Naive B cell (primary cell): ENCODE data around the gene THPO. TPM values are rescaled to one million over a fixed set of nuclear protein-coding genes. Genes with fewer than 3 reads are reported as not detected.

Experiments used
- ATAC-seq, 2 donors: fragments of 150-1000 bp; cut with Tn5 transposase; 2 replicates each; pipeline ENCODE4 v1.10.0; 2021; ENCODE audit warnings: low read depth in 2 of 2, mild to moderate bottlenecking in 2 of 2, moderate library complexity in 2 of 2
- DNase-seq: peaks from one replicate; pipeline ENCODE4 v3.0.0; 2022
- H3K27ac Mint-ChIP-seq, 6 donors: one replicate each; pipeline ENCODE4 v1.8.0; 2020 to 2022; ENCODE audit warnings: mild to moderate bottlenecking in 6 of 6, mixed read lengths in 6 of 6, moderate library complexity in 5 of 6, inconsistent platforms in 2 of 6
- H3K27me3 Mint-ChIP-seq, 3 donors: one replicate each; pipeline ENCODE4 v1.8.0; 2021 to 2022; ENCODE audit warnings: mixed read lengths in 3 of 3, mild to moderate bottlenecking in 1 of 3
- H3K36me3 Mint-ChIP-seq, 2 donors: one replicate each; pipeline ENCODE4 v1.8.0; 2020 to 2022; ENCODE audit warnings: mixed read lengths in 2 of 2, inconsistent platforms in 1 of 2, mild to moderate bottlenecking in 1 of 2
- H3K4me1 Mint-ChIP-seq, 3 donors: one replicate each; pipeline ENCODE4 v1.8.0; 2020 to 2022; ENCODE audit warnings: mixed read lengths in 3 of 3, inconsistent platforms in 1 of 3, mild to moderate bottlenecking in 1 of 3, moderate library complexity in 1 of 3
- H3K4me3 Mint-ChIP-seq, 8 donors: one replicate each; pipeline ENCODE4 v1.8.0; 2020 to 2022; ENCODE audit warnings: mild to moderate bottlenecking in 8 of 8, mixed read lengths in 8 of 8, moderate library complexity in 8 of 8, inconsistent platforms in 2 of 8
- H3K9me3 Mint-ChIP-seq, 7 donors: one replicate each; pipeline ENCODE4 v1.8.0; 2020 to 2022; ENCODE audit warnings: mixed read lengths in 7 of 7, mild to moderate bottlenecking in 5 of 7, inconsistent platforms in 2 of 7, moderate library complexity in 1 of 7
- polyA plus RNA-seq, 6 donors: library from polyadenylated mRNA; unstranded; fragments of 300-500 nt; fragmentation: Illumina TruSeq; gene quantifications; one replicate each; pipeline ENCODE4 v1.2.3, GENCODE V29; 2021; ENCODE audit warnings: low read depth in 6 of 6

The THPO gene
- polyA plus RNA-seq, 6 donors from 2014 or later, result not detected

DNA sequence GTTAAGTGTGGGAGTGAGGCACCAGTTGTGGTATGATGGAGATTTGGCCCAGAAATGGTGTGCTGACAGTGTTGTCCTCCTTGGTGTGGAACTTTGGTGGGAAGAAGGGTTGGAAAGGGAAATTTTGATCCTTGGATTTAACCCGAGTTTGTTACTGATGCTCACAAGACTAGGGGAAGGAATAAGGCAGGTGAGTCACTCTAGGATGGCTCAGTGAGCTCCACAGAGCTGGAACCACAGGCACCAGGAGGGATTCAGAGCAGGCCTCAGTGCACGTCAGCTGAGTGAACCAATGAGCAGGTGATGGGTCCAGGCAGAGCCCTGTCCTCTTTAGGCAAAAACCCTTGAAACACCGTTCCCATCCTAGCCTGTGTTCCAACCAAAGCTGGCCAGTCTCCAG lies 13.3 kb upstream of the THPO start:
- Mint-ChIP-seq H3K27me3 (peaks cover 29 to 60% (median 47%) of the 10 kb centered on the region in 3 donors), H3K9me3 (peaks cover 0 to 1% (median 0%) of the 10 kb centered on the region in 7 donors), H3K4me3 (no peak overlapping the region), H3K36me3 (no peaks in the 10 kb centered on the region), H3K4me1 (no peaks in the 10 kb centered on the region), H3K27ac (no peak overlapping the region)
- ATAC-seq (no peak), DNase-seq (no peak)

GRCh38 chr3:184389935-184390528 lies 12.0 kb upstream of the THPO start:
- DNase-seq (no peak), ATAC-seq (no peak)
- Mint-ChIP-seq H3K4me1 (no peaks in the 10 kb centered on the region), H3K27ac (peak overlapping the region in 1 of 6 donors; percentile 9), H3K9me3 (peaks cover 0 to 1% (median 0%) of the 10 kb centered on the region in 7 donors), H3K36me3 (no peaks in the 10 kb centered on the region), H3K4me3 (no peak overlapping the region), H3K27me3 (peaks cover 35 to 68% (median 56%) of the 10 kb centered on the region in 3 donors)

DNA sequence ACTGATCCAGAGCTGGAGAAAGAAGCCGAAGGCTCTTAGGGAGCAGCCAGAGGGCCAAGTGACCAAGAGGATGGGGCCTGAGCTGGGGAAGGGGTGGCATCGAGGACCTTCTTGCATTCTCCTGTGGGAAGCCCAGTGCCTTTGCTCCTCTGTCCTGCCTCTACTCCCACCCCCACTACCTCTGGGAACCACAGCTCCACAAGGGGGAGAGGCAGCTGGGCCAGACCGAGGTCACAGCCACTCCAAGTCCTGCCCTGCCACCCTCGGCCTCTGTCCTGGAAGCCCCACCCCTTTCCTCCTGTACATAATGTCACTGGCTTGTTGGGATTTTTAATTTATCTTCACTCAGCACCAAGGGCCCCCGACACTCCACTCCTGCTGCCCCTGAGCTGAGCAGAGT lies 11.4 kb upstream of the THPO start:
- H3K4me3 Mint-ChIP-seq, result no peak overlapping the region
- H3K36me3 Mint-ChIP-seq, result no peaks in the 10 kb centered on the region
- ATAC-seq (no peak), DNase-seq (no peak)
- H3K27me3 Mint-ChIP-seq, result peaks cover 38 to 74% (median 62%) of the 10 kb centered on the region in 3 donors
- no peaks in the 10 kb centered on the region for H3K4me1 Mint-ChIP-seq
- H3K27ac Mint-ChIP-seq, result peak overlapping the region in 1 of 6 donors; percentile 9
- H3K9me3 Mint-ChIP-seq, result peaks cover 0 to 1% (median 0%) of the 10 kb centered on the region in 7 donors

DNA sequence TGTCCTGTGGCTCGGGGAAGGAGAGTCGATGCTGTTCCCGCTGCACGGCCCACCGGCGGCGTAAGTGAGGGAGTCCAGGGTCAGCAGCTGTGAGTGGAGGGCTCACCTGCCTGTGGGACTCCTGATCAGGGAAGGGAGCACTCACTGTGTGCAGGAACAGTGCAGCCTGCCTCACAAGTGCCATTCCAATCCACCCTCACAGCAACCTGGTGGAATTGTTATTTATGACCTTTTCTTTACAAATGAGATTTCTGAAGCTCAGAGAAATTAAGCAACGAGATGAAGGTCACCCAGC lies 10.9 kb upstream of the THPO start:
- Mint-ChIP-seq H3K27ac (no peak overlapping the region), H3K9me3 (peaks cover 0 to 1% (median 0%) of the 10 kb centered on the region in 7 donors), H3K36me3 (no peaks in the 10 kb centered on the region), H3K4me1 (no peaks in the 10 kb centered on the region), H3K4me3 (no peak overlapping the region), H3K27me3 (peaks cover 42 to 79% (median 67%) of the 10 kb centered on the region in 3 donors)
- no peak for DNase-seq
- no peak for ATAC-seq

DNA sequence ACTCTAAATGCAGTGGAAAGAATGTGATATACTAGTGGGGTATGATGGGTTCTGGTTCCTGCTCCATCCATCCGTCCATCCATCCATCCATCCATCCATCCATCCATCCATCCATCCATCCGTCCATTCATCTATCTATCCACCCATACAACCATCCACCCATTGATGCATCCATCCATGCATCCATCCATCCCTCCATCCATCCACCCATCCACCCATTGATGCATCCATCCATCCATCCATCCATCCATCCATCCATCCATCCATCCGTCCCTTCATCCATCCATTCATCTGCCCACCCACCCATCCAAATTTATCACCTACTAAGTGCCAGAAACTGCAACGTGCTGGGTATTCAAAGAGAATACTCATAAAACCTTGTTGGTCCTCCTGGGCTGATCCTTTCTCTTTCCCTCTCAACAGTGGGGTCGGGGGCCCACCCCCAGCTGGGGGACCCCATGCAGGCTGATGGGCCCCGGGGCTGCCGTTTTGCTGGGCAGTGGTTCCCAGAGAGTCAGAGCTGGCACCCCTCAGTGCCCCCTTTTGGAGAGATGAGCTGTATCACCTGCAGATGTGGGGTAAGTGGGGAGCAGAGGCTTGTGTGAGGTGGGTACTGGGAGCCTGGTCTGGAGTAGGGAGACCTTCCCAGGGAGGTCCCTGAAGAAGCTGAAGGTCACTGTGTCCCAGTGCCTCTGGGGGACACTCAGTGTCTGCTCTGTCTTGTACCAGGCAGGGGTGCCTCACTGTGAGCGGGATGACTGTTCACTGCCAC lies 10.3 kb upstream of the THPO start:
- no peak overlapping the region for H3K4me3 Mint-ChIP-seq
- no peak overlapping the region for H3K27ac Mint-ChIP-seq
- H3K4me1 Mint-ChIP-seq, result no peaks in the 10 kb centered on the region
- DNase-seq, result no peak
- H3K9me3 Mint-ChIP-seq, result peaks cover 0 to 1% (median 0%) of the 10 kb centered on the region in 7 donors
- no peaks in the 10 kb centered on the region for H3K36me3 Mint-ChIP-seq
- peaks cover 40 to 80% (median 70%) of the 10 kb centered on the region in 3 donors for H3K27me3 Mint-ChIP-seq
- no peak for ATAC-seq

DNA sequence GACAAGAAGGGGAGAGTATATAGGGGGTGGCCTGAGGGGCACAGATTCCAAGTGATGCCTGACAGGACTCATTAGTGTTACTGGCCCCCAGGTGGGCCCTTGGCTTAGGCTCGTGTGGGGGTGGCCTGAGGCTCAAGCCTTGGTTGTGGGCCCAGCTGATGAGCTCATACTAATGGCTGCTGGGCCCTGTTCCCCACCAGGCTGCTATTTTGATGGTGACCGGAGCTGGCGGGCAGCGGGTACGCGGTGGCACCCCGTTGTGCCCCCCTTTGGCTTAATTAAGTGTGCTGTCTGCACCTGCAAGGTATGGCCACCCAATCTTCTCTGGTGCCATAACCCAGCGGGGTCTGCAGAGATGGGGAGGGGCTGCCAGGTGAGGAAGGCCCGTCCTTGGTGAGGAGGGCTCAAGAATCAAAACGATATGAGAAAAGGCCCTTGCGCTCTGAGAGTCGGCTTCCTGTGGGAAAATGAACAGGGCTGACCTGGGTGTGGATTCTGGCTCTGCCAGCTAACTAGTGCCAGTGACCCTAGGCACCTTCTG lies 9.2 kb upstream of the THPO start:
- peaks cover 0 to 1% (median 0%) of the 10 kb centered on the region in 7 donors for H3K9me3 Mint-ChIP-seq
- ATAC-seq (no peak), DNase-seq (no peak)
- H3K27ac Mint-ChIP-seq, result no peak overlapping the region
- no peaks in the 10 kb centered on the region for H3K36me3 Mint-ChIP-seq
- no peaks in the 10 kb centered on the region for H3K4me1 Mint-ChIP-seq
- no peak overlapping the region for H3K4me3 Mint-ChIP-seq
- H3K27me3 Mint-ChIP-seq, result peaks cover 40 to 89% (median 81%) of the 10 kb centered on the region in 3 donors

- Mint-ChIP-seq H3K4me1 (peaks cover 0 to 6% (median 0%) of the 10 kb centered on the region in 3 donors), H3K27ac (no peak overlapping the region), H3K4me3 (no peak overlapping the region), H3K27me3 (peaks cover 43 to 90% (median 86%) of the 10 kb centered on the region in 3 donors), H3K36me3 (no peaks in the 10 kb centered on the region), H3K9me3 (peaks cover 0 to 1% (median 0%) of the 10 kb centered on the region in 7 donors)
- ATAC-seq (no peak), DNase-seq (no peak)
These were observed 8.2 kb upstream of the THPO start for GRCh38 chr3:184386047-184386806.

DNA sequence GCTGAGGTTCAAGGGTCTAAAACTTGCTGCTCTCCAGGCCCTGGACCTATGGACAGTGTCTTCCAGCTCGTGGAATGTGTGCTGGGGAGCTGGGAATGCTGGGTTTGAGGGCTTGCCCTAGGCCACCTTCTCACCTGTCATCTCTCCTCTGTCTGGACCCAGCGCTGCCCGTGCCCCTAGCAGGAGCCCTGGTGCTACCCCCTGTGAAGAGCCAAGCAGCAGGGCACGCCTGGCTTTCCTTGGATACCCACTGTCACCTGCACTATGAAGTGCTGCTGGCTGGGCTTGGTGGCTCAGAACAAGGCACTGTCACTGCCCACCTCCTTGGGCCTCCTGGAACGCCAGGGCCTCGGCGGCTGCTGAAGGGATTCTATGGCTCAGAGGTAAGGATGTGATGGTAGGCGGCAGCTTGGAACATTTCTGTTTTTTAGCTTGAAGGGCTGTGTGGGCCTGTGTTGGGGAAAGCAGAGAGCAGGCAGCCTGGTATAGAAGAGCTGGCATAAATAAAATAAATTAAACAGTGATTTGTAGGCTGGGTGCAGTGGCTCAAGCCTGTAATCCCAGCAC lies 6.9 kb upstream of the THPO start:
- Mint-ChIP-seq H3K4me1 (peaks cover 0 to 9% (median 5%) of the 10 kb centered on the region in 3 donors), H3K27ac (no peak overlapping the region), H3K27me3 (peaks cover 39 to 85% (median 73%) of the 10 kb centered on the region in 3 donors), H3K36me3 (no peaks in the 10 kb centered on the region), H3K4me3 (peak overlapping the region in 1 of 8 donors; percentile 37), H3K9me3 (peaks cover 0 to 1% (median 0%) of the 10 kb centered on the region in 7 donors)
- DNase-seq (no peak), ATAC-seq (no peak)

DNA sequence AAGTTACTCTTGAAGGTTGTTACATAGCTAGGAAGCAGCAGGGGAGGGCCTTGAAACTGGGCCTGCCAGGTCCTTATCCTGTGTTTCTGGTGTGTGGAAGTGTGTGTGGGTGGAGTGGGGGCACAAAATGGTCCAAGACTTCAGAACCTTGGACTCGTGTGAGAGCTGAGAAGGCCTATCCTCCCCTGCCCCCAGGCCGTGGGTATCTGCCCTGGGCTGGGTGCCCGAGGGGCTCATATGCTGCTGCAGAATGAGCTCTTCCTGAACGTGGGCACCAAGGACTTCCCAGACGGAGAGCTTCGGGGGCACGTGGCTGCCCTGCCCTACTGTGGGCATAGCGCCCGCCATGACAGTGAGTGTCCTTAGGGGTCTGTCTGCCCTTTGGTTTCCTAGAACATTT lies 6.3 kb upstream of the THPO start:
- Mint-ChIP-seq H3K4me3 (peak overlapping the region in 1 of 8 donors; percentile 20), H3K27me3 (peaks cover 40 to 82% (median 70%) of the 10 kb centered on the region in 3 donors), H3K36me3 (peaks cover 0 to 2% of the 10 kb centered on the region in 2 donors), H3K4me1 (peaks cover 2 to 11% (median 6%) of the 10 kb centered on the region in 3 donors), H3K9me3 (peaks cover 0 to 1% (median 0%) of the 10 kb centered on the region in 7 donors), H3K27ac (no peak overlapping the region)
- DNase-seq, result no peak
- ATAC-seq, result no peak

DNA sequence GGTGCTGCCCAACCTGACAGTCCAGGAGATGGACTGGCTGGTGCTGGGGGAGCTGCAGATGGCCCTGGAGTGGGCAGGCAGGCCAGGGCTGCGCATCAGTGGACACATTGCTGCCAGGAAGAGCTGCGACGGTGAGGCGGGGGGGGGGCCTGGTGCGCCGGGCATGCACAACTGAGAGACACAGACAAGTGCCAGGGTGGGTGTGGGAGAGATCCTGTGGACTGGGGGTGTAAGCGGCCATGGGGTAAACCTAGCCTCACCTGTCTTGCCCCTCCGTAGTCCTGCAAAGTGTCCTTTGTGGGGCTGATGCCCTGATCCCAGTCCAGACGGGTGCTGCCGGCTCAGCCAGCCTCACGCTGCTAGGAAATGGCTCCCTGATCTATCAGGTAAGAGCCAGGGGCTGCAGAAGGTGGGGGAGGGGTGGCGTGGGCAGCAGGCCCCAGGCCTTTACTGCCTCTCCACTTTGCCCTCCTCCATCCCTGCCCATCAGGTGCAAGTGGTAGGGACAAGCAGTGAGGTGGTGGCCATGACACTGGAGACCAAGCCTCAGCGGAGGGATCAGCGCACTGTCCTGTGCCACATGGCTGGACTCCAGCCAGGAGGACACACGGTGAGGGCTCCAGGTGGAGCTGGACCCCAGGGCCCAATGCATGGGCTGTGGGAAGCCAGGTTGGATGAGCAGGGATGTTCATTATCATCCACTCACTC lies 5.2 kb upstream of the THPO start:
- Mint-ChIP-seq H3K27me3 (peaks cover 43 to 83% (median 70%) of the 10 kb centered on the region in 3 donors), H3K4me1 (peaks cover 6 to 18% (median 11%) of the 10 kb centered on the region in 3 donors), H3K36me3 (peaks cover 0 to 7% of the 10 kb centered on the region in 2 donors), H3K9me3 (peaks cover 0 to under 1% (median 0%) of the 10 kb centered on the region in 7 donors), H3K4me3 (no peak overlapping the region), H3K27ac (no peak overlapping the region)
- ATAC-seq (no peak), DNase-seq (no peak)

DNA sequence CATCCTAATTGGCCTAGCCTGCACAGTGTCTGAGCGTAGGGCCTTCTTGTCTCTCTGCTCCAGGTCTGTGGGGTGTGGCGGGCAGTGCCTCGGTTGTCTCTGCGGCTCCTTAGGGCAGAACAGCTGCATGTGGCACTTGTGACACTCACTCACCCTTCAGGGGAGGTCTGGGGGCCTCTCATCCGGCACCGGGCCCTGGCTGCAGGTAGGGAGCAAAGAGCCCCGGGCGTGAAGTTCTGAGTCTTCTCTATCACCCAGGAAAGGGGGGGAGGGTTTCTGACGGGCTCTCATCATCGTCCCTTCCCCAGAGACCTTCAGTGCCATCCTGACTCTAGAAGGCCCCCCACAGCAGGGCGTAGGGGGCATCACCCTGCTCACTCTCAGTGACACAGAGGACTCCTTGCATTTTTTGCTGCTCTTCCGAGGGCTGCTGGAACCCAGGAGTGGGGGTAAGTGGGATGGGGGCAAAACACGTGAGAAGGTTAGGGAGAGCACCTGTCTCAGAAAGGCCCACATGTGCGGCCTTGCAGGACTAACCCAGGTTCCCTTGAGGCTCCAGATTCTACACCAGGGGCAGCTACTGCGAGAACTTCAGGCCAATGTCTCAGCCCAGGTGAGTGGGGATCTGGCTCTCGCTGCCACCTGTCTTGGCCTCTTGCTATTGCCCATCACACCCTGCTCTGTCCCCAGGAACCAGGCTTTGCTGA lies 4.5 kb upstream of the THPO start:
- H3K9me3 Mint-ChIP-seq, result no peaks in the 10 kb centered on the region
- peaks cover 0 to 7% of the 10 kb centered on the region in 2 donors for H3K36me3 Mint-ChIP-seq
- ATAC-seq (no peak), DNase-seq (no peak)
- H3K27ac Mint-ChIP-seq, result no peak overlapping the region
- peaks cover 45 to 83% (median 70%) of the 10 kb centered on the region in 3 donors for H3K27me3 Mint-ChIP-seq
- H3K4me3 Mint-ChIP-seq, result peak overlapping the region in 2 of 8 donors; percentile 36 to 75
- peaks cover 6 to 20% (median 11%) of the 10 kb centered on the region in 3 donors for H3K4me1 Mint-ChIP-seq
